ENCODE measurements around the gene PIP5K1A.

PIP5K1A gene

DNA sequence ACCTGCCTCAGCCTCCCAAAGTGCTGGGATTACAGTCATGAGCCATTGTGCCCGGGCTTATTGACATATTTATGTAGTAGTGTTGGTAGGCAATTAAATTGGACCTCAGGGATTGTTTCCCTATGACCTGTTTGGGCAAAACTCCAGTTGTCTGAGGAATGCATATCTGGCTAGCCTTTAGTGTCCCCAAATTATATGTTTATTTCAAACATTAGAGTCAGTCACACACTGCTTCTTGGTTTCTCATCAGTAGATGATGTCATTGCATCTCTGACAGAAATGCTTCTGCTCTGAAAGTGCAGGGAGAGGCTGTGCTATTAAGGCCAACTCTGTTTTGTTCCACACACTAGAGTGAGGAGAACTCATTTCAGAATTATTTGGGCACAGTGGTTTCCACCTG, 12.5 kb downstream of the PIP5K1A start:
- H3K4me3 Mint-ChIP-seq = no peak overlapping the region
- peak overlapping the region; percentile 48 for H3K27ac Mint-ChIP-seq
- ATAC-seq (no peak), DNase-seq (ENCODE audit: low spot score in 2 of 2) (no peak)
- peaks cover 12% of the 10 kb centered on the region for H3K4me1 Mint-ChIP-seq
- peaks cover 98% of the 10 kb centered on the region for H3K36me3 Mint-ChIP-seq
- no peaks in the 10 kb centered on the region for H3K9me3 Mint-ChIP-seq

DNA sequence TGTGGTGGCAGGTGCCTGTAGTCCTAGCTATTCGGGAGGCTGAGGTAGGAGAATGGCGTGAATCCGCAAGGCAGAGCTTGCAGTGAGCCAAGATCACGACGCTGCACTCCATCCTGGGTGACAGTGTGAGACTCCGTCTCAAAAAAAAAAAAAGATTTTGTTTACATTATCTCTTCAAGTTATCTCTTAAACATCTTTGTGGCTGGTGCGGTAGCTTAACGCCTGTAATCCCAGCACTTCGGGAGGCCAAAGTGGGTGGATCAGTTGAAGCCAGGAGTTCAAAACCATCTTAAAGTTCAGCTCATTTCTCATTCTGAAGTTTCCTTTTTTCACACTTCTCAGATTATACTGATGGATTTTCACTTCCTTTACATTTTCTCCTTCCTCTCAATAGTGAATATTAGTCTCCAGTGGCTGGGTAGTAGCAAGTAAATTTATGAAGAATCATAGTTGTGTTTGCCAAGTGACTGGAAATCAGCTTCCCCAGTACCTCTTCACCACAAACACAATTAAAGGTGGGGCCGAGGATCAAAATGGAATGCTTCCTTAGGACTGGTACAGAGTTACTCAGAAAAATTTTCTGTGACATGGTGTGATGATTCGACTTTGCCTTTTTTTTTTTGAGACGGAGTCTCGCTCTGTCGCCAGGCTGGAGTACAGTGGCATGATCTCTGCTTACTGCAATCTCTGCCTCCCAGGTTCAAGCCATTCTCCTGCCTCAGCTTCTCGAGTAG, 13.8 kb downstream of the PIP5K1A start:
- Mint-ChIP-seq H3K27ac (peak overlapping the region; percentile 32), H3K4me3 (no peak overlapping the region), H3K9me3 (no peaks in the 10 kb centered on the region), H3K4me1 (peaks cover 19% of the 10 kb centered on the region), H3K36me3 (peaks cover 98% of the 10 kb centered on the region)
- DNase-seq (ENCODE audit: low spot score in 2 of 2) (no peak), ATAC-seq (no peak)

DNA sequence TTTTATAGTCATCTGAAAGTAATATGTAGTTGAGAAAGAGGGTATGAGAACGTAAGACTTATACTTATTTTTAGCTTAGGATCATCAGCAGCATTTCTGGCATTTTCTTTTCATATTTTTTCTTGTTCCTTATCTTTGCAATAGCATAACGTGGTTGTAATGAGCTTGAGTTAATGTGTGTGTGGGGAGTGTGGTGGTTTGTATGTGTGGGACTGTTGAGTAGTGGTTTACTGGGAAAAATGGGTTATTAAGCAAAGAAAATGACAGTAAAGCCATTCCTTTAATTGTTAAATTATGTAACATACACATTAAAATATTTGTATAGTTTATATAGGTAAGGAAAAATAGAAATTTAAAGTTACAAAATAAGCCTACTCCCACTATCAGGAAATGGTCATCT, 15.2 kb downstream of the PIP5K1A start:
- no peak overlapping the region for H3K27ac Mint-ChIP-seq
- DNase-seq (ENCODE audit: low spot score in 2 of 2) (no peak), ATAC-seq (no peak)
- H3K4me1 Mint-ChIP-seq = peaks cover 19% of the 10 kb centered on the region
- peaks cover 97% of the 10 kb centered on the region for H3K36me3 Mint-ChIP-seq
- H3K4me3 Mint-ChIP-seq = no peak overlapping the region
- no peaks in the 10 kb centered on the region for H3K9me3 Mint-ChIP-seq

DNA sequence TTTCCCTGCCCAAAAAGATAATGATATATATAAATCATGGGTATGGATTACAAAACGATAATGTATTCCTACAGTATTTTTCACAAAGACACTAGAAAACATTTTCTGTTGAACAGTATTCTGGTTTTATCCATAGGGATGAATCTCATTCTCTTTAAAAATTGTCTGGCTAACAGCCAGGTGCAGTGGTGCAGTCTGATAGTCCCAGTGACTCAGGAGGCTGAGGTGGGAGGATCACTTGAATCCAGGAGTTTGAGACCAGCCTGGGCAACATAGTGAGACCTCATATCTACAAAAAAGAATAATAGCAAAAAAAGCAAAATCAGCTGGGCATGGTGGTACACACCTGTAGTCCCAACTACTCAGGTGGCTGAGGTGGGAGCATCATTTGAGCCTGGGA, 23.3 kb downstream of the PIP5K1A start:
- peaks cover 11% of the 10 kb centered on the region for H3K4me1 Mint-ChIP-seq
- no peak for DNase-seq (ENCODE audit: low spot score in 2 of 2)
- H3K9me3 Mint-ChIP-seq = no peaks in the 10 kb centered on the region
- peaks cover 87% of the 10 kb centered on the region for H3K36me3 Mint-ChIP-seq
- no peak for ATAC-seq
- no peak overlapping the region for H3K4me3 Mint-ChIP-seq
- H3K27ac Mint-ChIP-seq = peak overlapping the region; percentile 34

DNA sequence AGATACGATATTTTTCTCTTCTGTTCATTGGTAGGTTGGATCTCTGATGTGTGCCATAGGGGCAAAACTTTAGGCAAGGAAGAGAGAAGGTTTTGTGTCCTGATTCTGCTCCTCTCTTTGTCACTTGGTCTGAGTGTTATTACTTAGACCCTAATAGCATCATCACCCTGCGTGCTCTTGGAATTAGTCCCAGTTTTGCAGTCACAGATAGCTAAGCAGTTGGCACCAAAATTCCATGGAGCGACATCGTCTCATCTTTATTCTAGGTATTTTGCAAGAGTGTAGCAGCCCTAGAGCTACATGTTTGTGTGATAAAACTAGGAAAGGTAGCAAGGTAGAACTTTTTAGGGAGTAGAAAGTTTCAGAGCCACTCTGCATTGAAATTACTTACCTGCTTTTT, 23.8 kb downstream of the PIP5K1A start:
- H3K36me3 Mint-ChIP-seq = peaks cover 87% of the 10 kb centered on the region
- H3K9me3 Mint-ChIP-seq = no peaks in the 10 kb centered on the region
- H3K4me3 Mint-ChIP-seq = no peak overlapping the region
- DNase-seq (ENCODE audit: low spot score in 2 of 2) (no peak), ATAC-seq (no peak)
- H3K27ac Mint-ChIP-seq = peak overlapping the region; percentile 34
- H3K4me1 Mint-ChIP-seq = peaks cover 10% of the 10 kb centered on the region

DNA sequence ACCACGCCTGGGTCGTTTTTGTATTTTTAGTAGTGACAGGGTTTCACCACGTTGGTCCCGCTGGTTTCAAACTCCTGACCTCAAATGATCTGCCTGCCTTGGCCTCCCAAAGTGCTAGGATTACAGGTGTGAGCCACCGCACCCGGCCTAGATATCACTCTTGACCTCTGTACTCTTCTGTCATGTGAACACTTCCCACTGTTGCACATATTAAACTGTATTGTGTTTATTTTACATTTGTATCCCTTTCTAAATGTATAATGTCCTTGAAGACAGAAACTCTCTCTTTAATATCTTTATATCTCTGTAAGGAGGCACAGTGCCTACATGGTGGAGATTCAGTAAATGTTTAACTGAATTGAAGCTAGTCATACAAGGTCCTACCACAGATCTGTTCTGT, 36.9 kb downstream of the PIP5K1A start:
- Mint-ChIP-seq H3K36me3 (peaks cover 100% of the 10 kb centered on the region), H3K4me1 (no peaks in the 10 kb centered on the region), H3K27ac (peak overlapping the region; percentile 39), H3K4me3 (no peak overlapping the region), H3K9me3 (no peaks in the 10 kb centered on the region)
- DNase-seq (ENCODE audit: low spot score in 2 of 2) (no peak), ATAC-seq (no peak)

DNA sequence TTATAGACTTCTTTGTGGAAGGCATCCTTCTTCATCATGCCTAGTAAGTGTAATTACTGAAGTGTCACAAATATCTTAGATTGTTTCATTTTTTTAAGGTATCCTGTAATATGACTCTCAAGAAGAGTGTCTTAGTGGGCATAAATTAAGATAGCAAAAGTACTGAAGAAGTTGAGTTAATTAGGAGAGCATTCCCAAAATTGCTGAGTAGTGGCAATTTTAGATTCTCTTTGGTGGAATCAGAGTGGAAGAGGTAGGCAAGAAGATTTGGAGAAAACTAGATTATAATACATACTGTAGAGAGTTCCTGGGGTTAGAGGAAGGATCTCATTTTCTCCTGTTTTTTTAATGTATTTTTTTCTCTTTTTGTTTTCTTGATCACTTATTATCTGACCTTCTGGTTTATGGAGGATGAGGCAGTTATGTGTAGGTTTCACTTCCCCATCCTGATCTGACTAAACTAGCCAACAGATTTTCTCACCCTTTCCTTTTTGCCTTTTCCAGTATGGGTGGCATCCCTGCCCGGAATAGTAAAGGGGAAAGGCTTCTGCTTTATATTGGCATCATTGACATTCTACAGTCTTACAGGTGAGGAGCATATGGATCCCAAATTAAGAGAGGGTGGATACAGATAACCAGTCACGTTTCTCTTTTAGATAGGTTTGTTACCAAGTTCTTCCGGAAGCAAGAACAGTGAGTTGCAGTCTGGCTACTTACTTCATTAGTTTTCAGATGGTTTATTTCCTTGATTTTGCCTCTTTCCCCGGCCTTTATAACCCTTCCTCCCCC, 39.5 kb downstream of the PIP5K1A start:
- Mint-ChIP-seq H3K36me3 (peaks cover 100% of the 10 kb centered on the region), H3K4me1 (no peaks in the 10 kb centered on the region), H3K9me3 (no peaks in the 10 kb centered on the region), H3K4me3 (no peak overlapping the region), H3K27ac (peak overlapping the region; percentile 69)
- no peak for ATAC-seq
- DNase-seq (ENCODE audit: low spot score in 2 of 2) = no peak

DNA sequence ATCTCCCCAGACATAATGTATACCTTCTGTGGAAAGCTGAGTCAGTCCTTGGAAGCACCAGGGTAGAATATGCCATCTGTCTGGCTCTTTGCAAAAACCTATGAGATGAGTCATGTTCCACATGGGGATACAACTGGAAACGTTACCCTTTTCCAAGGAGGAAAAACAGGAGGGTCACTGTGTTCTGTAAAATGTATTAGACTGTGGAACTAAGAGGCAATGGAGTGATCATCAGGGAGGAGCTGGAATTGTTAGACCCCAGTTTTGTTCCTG, 40.1 kb downstream of the PIP5K1A start:
- Mint-ChIP-seq H3K36me3 (peaks cover 100% of the 10 kb centered on the region), H3K27ac (no peak overlapping the region), H3K4me1 (no peaks in the 10 kb centered on the region), H3K4me3 (no peak overlapping the region), H3K9me3 (no peaks in the 10 kb centered on the region)
- DNase-seq (ENCODE audit: low spot score in 2 of 2) (no peak), ATAC-seq (no peak)

DNA sequence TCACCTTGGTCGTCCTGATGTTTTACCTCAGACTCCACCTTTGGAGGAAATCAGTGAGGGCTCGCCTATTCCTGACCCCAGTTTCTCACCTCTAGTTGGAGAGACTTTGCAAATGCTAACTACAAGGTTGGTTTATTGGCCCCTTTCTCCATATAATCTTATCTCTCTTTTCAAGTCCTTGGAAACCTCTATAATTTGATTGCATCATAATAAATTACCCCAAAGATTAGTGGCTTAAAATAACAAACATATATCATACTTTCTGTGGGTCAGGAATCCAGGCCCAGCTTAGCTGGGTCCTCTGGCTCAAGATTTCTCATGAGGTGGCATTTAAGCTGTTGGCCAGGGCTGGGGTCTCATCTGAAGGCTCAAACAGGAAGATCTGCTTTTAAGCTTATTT, 44.1 kb downstream of the PIP5K1A start:
- Mint-ChIP-seq H3K27ac (peak overlapping the region; percentile 60), H3K4me1 (no peaks in the 10 kb centered on the region)
- ATAC-seq = no peak

DNA sequence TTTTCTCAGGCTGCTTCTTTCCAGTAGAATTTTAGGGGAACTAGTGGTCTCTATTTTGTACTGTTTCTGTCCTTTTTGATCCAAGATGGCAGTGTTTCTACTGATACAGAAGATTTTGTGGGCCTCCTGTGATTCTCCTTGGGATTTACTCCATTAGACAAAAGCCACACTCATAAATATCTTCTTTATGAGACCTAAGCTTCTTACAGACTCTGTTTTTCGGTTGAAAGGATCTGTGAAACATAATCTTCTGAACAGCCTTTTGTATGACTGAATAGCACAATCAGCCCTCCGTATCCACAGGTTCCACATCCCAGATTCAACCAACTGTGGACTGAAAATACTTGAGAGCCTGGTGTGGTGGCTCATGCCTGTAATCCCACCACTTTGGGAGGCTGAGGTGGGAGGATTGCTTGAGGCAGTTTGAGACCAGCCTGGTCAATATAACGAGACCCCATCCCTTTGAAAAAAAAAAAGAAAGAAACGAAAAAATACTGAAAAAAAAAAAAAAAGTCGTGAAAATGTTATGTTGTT, 45.4 kb downstream of the PIP5K1A start:
- ATAC-seq = no peak
- H3K4me1 Mint-ChIP-seq = no peaks in the 10 kb centered on the region
- H3K27ac Mint-ChIP-seq = peak overlapping the region; percentile 84
- no peaks in the 10 kb centered on the region for H3K9me3 Mint-ChIP-seq
- peaks cover 100% of the 10 kb centered on the region for H3K36me3 Mint-ChIP-seq
- no peak overlapping the region for H3K4me3 Mint-ChIP-seq
- no peak for DNase-seq (ENCODE audit: low spot score in 2 of 2)

More for the DNA sequence above, 44.1 kb downstream of the PIP5K1A start:
- Mint-ChIP-seq H3K36me3 (peaks cover 100% of the 10 kb centered on the region), H3K4me3 (no peak overlapping the region), H3K9me3 (no peaks in the 10 kb centered on the region)
- no peak for DNase-seq (ENCODE audit: low spot score in 2 of 2)

DNA sequence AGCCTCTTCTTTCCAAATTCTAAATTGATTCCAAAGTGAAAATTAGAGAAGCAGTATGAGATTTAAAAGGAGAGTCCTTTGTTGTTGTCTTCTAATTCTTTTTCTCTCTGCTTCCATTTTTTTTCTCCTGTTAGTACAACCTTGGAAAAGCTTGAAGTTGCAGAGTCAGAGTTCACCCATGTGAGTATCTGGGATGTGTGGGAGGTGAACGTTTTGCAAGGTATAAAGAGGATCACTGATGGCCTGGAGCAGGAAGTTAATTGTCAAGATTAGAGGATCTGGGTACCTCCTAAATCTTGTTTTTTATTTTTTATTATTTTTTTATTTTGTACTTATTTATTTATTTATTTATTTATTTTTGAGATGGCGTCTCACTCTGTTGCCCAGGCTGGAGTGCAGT, 48.4 kb downstream of the PIP5K1A start:
- Mint-ChIP-seq H3K4me3 (no peak overlapping the region), H3K27ac (peak overlapping the region; percentile 48), H3K4me1 (no peaks in the 10 kb centered on the region), H3K9me3 (no peaks in the 10 kb centered on the region), H3K36me3 (peaks cover 88% of the 10 kb centered on the region)
- DNase-seq (ENCODE audit: low spot score in 2 of 2) (no peak), ATAC-seq (no peak)

DNA sequence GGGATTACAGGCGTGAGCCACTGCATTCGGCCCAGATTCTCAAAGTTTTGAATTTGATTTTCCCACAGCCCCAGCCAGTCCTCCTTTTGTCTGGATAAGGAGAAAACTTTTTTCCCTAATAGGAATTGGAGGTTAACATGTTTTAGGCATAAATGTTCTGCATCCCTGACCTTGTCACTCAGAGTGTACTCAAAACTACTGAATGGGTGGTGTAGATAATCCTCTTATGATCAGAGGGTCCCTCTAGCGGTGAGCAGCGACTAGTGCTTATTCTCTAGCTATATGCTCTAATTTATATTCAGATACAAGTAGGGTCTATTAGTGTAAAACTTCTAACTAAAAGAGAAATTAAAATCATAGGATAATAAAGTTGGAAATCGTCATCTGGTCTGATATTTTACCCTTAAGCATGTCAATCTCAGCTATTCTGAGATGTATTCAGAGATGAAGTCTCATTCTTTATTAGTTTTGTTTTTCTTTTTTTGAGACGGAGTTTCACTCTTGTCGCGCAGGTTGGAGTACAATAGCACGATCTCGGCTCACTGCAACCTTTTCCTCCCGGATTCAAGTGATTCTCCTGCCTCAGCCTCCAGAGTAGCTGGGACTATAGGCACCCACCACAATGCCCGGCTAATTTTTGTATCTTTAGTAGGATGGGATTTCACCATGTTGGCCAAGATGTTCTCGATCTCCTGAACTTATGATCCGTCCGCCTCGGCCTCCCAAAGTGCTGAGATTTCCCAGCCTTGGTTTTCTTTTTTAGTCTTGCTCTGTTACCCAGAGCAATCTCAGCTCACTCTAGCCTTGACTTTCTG, 53.5 kb downstream of the PIP5K1A start:
- DNase-seq (ENCODE audit: low spot score in 2 of 2) = peak in 1 of 2 donors; percentile 62
- H3K27ac Mint-ChIP-seq = no peak overlapping the region
- no peak overlapping the region for H3K4me3 Mint-ChIP-seq
- H3K4me1 Mint-ChIP-seq = peaks cover 14% of the 10 kb centered on the region
- ATAC-seq = peak; percentile 56
- no peaks in the 10 kb centered on the region for H3K9me3 Mint-ChIP-seq
- peaks cover 61% of the 10 kb centered on the region for H3K36me3 Mint-ChIP-seq

DNA sequence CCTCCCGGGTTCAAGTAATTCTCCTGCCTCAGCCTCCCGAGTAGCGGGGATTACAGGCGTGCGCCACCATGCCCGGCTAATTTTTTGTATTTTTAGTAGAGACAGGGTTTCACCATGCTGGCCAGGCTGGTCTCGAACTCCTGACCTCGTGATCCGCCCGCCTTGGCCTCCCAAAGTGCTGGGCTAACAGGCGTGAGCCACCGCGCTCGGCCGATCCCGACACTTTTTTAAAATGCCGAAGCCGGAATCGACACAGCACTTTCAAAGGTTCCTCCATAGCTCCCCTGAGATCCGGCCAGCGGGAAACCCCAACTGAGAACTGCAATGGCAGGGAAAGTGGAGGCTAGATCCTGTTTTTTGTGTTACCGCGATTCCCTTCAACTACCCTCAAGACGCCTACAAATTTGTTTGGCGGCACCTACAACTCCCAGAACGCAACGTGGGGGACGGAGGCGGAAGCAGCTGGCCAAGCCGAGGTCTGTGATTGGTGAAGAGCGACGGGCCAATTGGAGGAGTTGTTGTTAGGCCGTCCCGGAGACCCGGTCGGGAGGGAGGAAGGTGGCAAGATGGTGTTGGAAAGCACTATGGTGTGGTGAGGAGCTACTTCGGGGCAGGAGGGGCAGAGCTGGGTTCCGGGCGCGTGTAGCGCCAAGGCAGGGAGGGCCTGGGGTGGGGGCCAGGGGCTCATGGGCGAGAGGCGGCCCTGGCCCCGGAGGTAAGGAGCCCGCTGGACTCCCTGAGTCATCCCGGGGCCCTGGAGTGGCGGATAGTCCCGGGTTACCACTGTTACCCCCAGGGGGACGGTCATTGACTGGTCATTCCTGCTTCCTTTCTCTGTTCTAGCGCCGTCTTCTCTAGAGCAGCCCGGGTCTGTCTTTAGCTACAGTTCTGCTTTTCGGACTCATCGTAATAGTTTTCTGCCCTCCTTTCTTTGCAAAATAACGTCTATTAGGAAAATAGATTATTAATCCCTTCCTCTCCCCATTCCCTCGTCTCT, 56.2 kb downstream of the PIP5K1A start, which contains the start of gene PSMD4:
PSMD4 (plus strand) TSS at position 518 of the 997 bp plus-strand sequence; CDS start at position 567, 49 bp downstream.
- H3K9me3 Mint-ChIP-seq = no peaks in the 10 kb centered on the region
- peak within 1 kb of the TSS; percentile 94 for H3K27ac Mint-ChIP-seq
- ATAC-seq (peak; percentile 99), DNase-seq (ENCODE audit: low spot score in 2 of 2) (peak; percentile 72 to 91)
- peaks cover 52% of the 10 kb centered on the region for H3K36me3 Mint-ChIP-seq
- peaks cover 25% of the 10 kb centered on the region for H3K4me1 Mint-ChIP-seq
- H3K4me3 Mint-ChIP-seq = peak within 1 kb of the TSS; percentile 82

DNA sequence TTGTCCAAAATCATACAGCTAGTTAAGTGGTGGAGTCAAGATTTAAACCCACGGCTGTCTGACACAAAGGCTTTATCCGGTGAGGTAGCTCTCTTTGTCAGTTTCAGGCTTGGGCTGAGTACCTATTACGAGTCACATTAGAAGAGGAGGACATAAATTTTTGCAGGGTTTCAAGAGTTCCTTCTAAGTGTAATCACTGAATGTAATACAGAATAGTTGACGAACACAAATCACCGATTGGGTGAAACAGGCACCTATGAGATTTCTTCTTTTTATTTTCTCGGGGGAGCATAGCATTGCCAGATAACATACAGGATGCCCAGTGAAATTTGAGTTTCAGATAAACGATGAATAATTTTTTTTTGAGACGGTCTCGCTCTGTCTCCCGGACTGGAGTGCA, 57.0 kb downstream of the PIP5K1A start:
- peak overlapping the region; percentile 94 for H3K27ac Mint-ChIP-seq
- no peak for DNase-seq (ENCODE audit: low spot score in 2 of 2)
- peaks cover 25% of the 10 kb centered on the region for H3K4me1 Mint-ChIP-seq
- H3K9me3 Mint-ChIP-seq = no peaks in the 10 kb centered on the region
- no peak for ATAC-seq
- peaks cover 48% of the 10 kb centered on the region for H3K36me3 Mint-ChIP-seq
- peak overlapping the region; percentile 82 for H3K4me3 Mint-ChIP-seq
